Measurements from ENCODE around the gene ABCF2.

DNA sequence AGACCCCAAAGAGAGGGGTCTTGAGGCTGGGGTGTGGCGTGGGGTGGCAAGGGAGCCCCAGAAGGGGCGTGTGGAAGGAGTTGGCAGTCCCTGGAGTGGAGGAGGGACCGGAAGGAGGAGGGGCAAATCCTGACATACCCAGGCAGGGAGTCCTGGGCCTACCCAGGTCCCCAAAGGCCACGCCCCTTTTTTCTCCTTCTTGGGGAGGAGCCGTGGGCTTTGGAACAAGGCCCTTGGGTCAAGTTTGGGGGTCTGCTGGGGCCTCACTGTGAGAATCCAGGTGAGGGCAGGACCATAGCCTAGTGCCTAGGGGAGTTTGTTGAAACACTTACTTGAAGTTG lies 22.7 kb upstream of the ABCF2 start:
- TF ChIP-seq, protein P1, sequence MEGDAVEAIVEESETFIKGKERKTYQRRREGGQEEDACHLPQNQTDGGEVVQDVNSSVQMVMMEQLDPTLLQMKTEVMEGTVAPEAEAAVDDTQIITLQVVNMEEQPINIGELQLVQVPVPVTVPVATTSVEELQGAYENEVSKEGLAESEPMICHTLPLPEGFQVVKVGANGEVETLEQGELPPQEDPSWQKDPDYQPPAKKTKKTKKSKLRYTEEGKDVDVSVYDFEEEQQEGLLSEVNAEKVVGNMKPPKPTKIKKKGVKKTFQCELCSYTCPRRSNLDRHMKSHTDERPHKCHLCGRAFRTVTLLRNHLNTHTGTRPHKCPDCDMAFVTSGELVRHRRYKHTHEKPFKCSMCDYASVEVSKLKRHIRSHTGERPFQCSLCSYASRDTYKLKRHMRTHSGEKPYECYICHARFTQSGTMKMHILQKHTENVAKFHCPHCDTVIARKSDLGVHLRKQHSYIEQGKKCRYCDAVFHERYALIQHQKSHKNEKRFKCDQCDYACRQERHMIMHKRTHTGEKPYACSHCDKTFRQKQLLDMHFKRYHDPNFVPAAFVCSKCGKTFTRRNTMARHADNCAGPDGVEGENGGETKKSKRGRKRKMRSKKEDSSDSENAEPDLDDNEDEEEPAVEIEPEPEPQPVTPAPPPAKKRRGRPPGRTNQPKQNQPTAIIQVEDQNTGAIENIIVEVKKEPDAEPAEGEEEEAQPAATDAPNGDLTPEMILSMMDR (IDR thresholded peaks at IDR 0.05), result no peak
- no peak for TF ChIP-seq EZH2 (IDR thresholded peaks at IDR 0.05; ENCODE audit: borderline replicate concordance, insufficient read depth, low read depth, low read length, poor library complexity, severe bottlenecking)
